ENCODE results near the gene JAG1.
"Not testable (repeated sequence)": the region's sequence is repeated elsewhere in the genome, so short reads cannot be mapped to it uniquely, and the experiment has no call there.

Gene JAG1

GRCh38 chr20:10605547-10606195 is 68.1 kb downstream of the JAG1 start:
- DNase-seq = no peak

- no peak for DNase-seq
Measured at GRCh38 chr20:10604865-10605440, 68.8 kb downstream of the JAG1 start.

DNA sequence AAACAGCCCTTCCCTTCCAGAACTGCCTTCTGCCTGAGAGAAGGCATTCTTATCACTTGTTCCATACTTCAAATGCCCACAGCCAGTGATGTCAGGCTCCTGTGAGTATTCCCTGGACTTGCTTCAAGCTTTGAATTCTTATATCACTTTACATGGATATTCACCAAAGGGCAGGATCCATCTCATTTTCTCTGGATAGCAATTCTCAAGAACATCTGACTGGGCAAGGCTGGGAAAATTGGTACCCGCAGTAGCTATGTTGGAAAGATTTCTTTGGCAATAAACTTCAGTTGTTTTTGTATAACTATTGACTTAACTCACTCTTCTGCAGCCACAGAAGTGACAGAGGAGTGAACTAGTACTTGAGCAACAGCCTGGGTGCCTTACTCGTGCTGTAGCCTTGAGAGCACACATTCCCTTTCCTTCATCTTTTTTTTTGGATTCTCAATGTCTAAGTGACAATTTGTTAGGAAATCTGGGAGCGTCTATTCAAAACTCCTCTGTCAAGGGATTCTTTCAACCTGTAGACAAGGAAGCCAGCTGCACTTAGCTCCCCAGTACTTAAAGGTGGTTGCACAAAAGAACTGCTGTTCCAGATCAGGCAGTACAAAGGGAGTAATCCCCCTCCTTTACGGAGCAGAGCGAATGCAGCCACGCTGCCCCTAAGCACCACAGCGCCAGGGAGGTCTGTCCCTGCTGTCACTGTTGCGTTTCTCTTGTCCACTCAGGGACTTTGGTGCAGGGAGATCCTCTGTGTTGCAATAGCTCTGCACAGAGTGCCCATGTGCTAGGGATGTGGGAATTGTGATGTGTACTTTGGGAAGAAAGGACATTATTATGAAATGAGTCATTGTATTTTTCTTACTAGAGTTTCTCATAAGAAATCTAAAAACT is 69.6 kb downstream of the JAG1 start:
- DNase-seq = no peak

DNA sequence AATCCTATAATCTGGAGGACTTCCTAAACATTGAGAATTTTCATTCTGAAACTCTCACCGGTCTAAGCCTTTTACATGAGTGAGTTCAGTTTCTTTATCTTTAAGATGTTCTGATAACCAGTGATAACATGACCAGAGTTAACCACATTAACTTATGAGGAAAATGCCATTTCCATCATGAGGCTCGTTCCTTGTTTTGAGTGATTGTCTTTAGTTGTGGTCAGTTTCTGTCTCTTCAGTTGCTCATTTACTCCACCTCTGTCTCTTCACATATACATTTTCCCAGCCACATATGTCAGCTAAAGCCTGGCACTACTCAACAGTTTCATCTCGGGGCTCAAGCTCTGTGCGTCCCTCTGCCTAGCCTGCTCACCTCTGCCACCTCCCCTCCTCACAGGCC is 70.4 kb downstream of the JAG1 start:
- DNase-seq = no peak

DNA sequence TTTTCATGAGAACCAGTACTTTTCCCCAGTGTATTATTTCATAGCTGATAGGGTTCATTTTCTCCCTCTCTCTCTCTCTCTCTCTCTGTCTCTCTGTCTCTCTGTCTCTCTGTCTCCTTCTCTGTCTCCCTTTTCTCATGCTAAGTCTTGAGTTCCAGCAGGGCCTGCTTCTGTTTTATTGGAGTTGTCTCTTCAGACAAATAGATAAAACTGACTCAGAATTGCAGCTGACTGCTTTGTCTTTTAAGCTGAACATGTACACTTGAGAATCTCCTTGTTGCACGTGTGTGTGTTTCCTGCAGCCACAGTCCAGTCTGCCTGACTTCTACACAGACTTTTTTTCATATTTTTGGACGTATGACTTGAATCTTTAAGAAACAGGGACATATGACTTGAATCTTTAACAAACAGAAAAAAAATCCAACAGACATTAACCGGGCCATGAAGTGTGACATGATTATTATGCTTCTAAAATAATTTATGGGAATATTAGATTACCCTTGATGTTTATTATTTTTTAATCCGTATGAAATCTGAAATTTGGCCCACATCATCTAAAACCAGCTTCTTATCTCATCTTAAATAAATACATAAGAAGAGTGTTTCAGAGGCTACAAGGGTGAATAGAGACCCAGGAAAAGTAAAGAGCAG is 71.5 kb downstream of the JAG1 start:
- DNase-seq = no peak

- no peak for DNase-seq
Measured at GRCh38 chr20:10597637-10598036, 76.2 kb downstream of the JAG1 start.

DNA sequence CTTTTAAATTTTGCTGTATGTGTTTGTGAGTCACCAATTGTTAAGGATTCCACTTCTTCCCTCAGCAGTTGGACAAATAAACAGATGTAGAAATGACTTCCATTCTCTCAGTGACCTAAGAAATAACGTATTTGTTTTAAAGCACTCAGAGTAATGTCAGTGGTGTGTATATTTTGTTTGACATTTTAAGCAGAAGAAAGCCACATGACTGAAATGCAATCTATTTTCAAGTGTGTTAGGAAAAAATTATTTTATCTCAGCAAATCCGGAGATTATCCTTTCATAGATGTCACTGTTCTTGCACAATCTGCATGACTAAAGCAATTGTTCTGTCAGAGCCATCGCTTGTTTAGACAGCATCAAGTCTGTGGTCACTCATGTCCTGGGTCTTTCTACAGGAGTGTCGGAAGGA is 77.1 kb downstream of the JAG1 start:
- DNase-seq = no peak

GRCh38 chr20:10595985-10596384 is 77.8 kb downstream of the JAG1 start:
- DNase-seq = no peak

DNA sequence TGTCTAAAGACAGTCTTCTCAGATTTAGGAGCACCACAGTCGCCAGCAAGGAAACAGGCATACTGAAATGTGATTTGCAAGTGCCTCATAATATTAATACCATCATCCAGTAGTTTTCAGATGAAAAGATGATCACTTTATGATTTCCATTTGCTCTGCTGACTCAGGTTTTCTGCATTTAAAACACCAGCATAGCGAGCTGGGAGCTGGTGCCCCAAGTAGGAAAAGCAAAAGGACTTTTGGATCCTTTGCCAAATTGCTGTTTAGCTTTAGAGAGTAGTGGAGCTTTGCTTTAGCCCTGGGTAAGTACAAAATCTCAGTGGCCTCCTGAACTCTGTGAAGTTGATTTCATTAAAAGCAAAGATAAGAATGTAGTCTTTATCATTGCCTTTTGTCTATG is 78.5 kb downstream of the JAG1 start:
- DNase-seq = no peak

DNA sequence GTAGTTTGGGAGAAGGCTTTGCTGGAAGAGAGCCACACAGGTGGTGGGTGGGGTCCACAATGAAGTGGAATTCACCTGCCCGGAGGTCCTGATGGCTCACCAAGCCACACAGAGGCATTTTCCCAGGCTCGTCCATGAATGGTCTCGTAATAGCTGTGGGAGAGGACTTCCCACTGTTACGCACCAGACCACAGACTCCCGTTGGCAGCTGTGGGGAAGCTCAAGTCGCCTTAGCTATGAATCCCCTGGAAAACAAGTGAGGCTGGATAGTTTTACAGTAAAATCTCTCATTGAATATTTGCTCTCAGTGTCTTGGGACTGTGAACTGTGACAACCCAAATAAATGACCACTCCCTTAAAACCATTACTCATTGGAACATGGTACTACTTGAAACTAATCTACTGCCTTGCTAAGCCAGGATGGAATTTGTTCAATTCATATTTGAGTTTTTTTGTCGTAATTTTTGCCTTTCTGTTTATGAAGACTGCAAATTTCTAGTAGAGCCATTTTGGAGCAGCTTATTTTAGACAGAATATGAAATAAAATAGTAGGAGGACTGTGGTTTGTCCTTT is 79.4 kb downstream of the JAG1 start:
- no peak for DNase-seq

GRCh38 chr20:10591946-10592521 is 81.8 kb downstream of the JAG1 start:
- no peak for DNase-seq

DNA sequence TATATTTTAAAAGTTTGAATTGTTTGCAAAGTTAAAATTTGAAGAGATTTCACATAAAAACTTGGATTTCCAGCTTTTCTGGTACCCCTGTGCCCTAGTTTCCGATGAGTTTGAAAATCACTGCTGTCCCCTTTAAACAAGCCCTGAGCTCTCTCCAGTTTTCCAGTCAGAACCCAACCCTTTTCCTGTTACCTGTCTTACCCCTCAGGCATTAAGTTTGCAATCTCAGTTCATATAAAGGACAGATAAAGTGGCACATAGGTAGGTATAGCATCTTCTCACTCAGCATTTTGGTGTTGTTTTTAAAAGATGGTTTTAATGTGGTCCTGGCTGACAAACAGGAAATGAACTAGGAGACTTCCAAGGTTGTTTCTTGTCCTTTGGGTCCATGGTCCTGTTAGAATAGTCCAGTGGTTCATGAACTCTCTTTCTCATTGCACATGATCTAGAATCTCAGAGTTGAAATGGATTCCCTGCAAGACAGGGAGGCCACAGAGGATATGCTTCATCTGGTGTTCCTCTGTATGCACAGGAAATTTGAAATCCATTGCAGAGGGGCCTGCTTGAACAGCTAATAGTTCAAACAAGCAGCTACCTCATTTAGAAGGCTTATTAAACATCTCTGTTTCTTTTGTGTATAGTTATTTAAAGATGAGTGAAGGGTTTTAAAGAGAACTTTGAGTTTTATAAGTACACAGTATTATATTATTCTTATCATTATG is 82.7 kb downstream of the JAG1 start:
- no peak for DNase-seq

- DNase-seq = not testable (repeated sequence)
Measured at GRCh38 chr20:10590446-10590845, 83.4 kb downstream of the JAG1 start.

Data from CD4-positive, alpha-beta T cell treated with Interferon alpha-2 for 1 hour (primary cell).